HG03354 (cell line): ENCODE results near the gene KLHL7.

ENCODE experiments used
- ATAC-seq: cut with Tn5 transposase; IDR thresholded peaks from one replicate; pipeline ENCODE4 v1.9.1; 2021; ENCODE audit warnings: mild to moderate bottlenecking; ENCODE audit not compliant: unreplicated experiment, poor library complexity, severe bottlenecking

The KLHL7 gene

GRCh38 chr7:23105644-23106056, at the start of gene KLHL7:
TSS of gene KLHL7 (plus strand) at chr7:23105785. CDS start at chr7:23106027, 242 bp downstream.
- ATAC-seq = peak; percentile 96

GRCh38 chr7:23058408-23059096, 47.0 kb upstream of the KLHL7 start:
- no peak for ATAC-seq

- no peak for ATAC-seq
Measured at GRCh38 chr7:23061327-23061726, 44.3 kb upstream of the KLHL7 start.

- ATAC-seq = no peak
Measured at GRCh38 chr7:23062452-23062851, 43.1 kb upstream of the KLHL7 start.

GRCh38 chr7:23065974-23066373, 39.6 kb upstream of the KLHL7 start:
- ATAC-seq = no peak

- no peak for ATAC-seq
Measured at GRCh38 chr7:23067271-23067670, 38.3 kb upstream of the KLHL7 start.

- no peak for ATAC-seq
Measured at GRCh38 chr7:23072048-23072447, 33.5 kb upstream of the KLHL7 start.

- ATAC-seq = no peak
Measured at GRCh38 chr7:23072922-23073321, 32.7 kb upstream of the KLHL7 start.

GRCh38 chr7:23074443-23075261, 30.9 kb upstream of the KLHL7 start:
- no peak for ATAC-seq

GRCh38 chr7:23075571-23075970, 30.0 kb upstream of the KLHL7 start:
- no peak for ATAC-seq

GRCh38 chr7:23076772-23077171, 28.8 kb upstream of the KLHL7 start:
- ATAC-seq = no peak

GRCh38 chr7:23093111-23093510, 12.5 kb upstream of the KLHL7 start:
- no peak for ATAC-seq

GRCh38 chr7:23093546-23093945, 12.0 kb upstream of the KLHL7 start:
- ATAC-seq = no peak

GRCh38 chr7:23096518-23097290, 8.9 kb upstream of the KLHL7 start:
- ATAC-seq = no peak

GRCh38 chr7:23098029-23098428, 7.6 kb upstream of the KLHL7 start:
- ATAC-seq = no peak

- no peak for ATAC-seq
Measured at GRCh38 chr7:23098460-23098859, 7.1 kb upstream of the KLHL7 start.

GRCh38 chr7:23100697-23101096, 4.9 kb upstream of the KLHL7 start:
- ATAC-seq = no peak

- ATAC-seq = peak; percentile 24
Measured at GRCh38 chr7:23105086-23105643, 420 bp upstream of the KLHL7 start.

GRCh38 chr7:23106057-23106822, 655 bp downstream of the KLHL7 start:
- peak; percentile 50 for ATAC-seq
